Frontal cortex (tissue), 4 donors: Measurements from ENCODE around the gene SPATA31A6. TPM values are rescaled to one million over a fixed set of nuclear protein-coding genes. Genes with fewer than 3 reads are reported as not detected.
"Not testable (repeated sequence)": the region's sequence is repeated elsewhere in the genome, so short reads cannot be mapped to it uniquely, and the experiment has no call there.

Experiments used
- DNase-seq, 2 donors: peaks; one replicate each; pipeline ENCODE4 v3.0.0; 2012; ENCODE audit warnings: low spot score in 2 of 2
- FAIRE-seq: peaks from 2 replicates; lab custom pipeline; 2012; peaks lifted over from hg19 to GRCh38; lab: Jason Lieb, UNC
- small RNA-seq: library from RNA; depleted of rRNA; stranded (forward); fragments of <200 nt; gene quantifications from one replicate; pipeline ENCODE3, GENCODE V24; 2014
- total RNA-seq: library from RNA; depleted of rRNA; stranded (reverse); fragments of >200 nt; gene quantifications from one replicate; pipeline ENCODE4 v1.2.3, GENCODE V29; 2014
- donor health status: control.
- donor health status: control.
- donor health status: control.

The SPATA31A6 gene
- not detected for total RNA-seq

GRCh38 chr9:42183359-42183758 is at the start of gene SPATA31A6:
Gene SPATA31A6 (plus strand): TSS chr9:42183659. CDS start chr9:42183688, 29 bp downstream.
- not testable (repeated sequence) for DNase-seq, FAIRE-seq

GRCh38 chr9:42160299-42160698 is 23.2 kb upstream of the SPATA31A6 start:
- not testable (repeated sequence) for DNase-seq, FAIRE-seq

GRCh38 chr9:42219861-42220260 is 36.4 kb downstream of the SPATA31A6 start:
- not testable (repeated sequence) for FAIRE-seq, DNase-seq

GRCh38 chr9:42223230-42223629 is 39.8 kb downstream of the SPATA31A6 start:
- not testable (repeated sequence) for DNase-seq

GRCh38 chr9:42233031-42233430 is 49.6 kb downstream of the SPATA31A6 start:
- not testable (repeated sequence) for DNase-seq, FAIRE-seq

More at GRCh38 chr9:42223230-42223629, 39.8 kb downstream of the SPATA31A6 start:
- FAIRE-seq, result not testable (repeated sequence)

GRCh38 chr9:42234610-42235009 is 51.2 kb downstream of the SPATA31A6 start:
- DNase-seq, FAIRE-seq: not testable (repeated sequence)

- DNase-seq, FAIRE-seq: not testable (repeated sequence)
Measured at GRCh38 chr9:42235352-42235991, 52.0 kb downstream of the SPATA31A6 start.

GRCh38 chr9:42236097-42236496 is 52.6 kb downstream of the SPATA31A6 start:
- DNase-seq, FAIRE-seq: not testable (repeated sequence)

- not testable (repeated sequence) for FAIRE-seq
Measured at GRCh38 chr9:42237381-42237780, 53.9 kb downstream of the SPATA31A6 start.

GRCh38 chr9:42238862-42239261 is 55.4 kb downstream of the SPATA31A6 start:
- FAIRE-seq, DNase-seq: not testable (repeated sequence)

More at GRCh38 chr9:42237381-42237780, 53.9 kb downstream of the SPATA31A6 start:
- DNase-seq, result not testable (repeated sequence)

Small RNA genes within 50 kb of the gene (small RNA-seq; reads per million reads assigned to genes)
- not detected for gene AL445584.3

Other genes starting within 250 kb of the SPATA31A6 start
- 35.9 TPM for gene CNTNAP3B, start 54.2 kb upstream of the SPATA31A6 start, total RNA-seq